ENCODE data around the gene DOCK2.

DNA sequence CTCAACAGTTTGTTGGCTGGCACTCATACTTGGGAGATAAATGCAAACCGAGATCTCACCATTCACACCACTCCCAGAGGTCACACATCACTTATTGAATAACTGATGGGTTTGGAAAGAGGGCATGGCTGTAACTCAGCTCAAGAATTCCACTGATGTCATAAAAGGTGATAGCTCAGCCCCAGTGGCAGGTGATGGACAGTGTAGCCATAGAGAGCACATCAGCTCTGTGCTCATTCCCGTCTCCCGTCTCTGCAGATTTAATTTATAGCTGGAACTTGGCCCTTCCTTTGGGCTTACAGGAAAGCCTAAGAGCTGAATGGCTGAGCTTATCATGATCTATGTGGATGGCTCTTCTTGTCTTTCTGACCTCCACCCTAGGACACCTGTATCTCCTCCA lies 283.4 kb downstream of the DOCK2 start:
- no peak for TF ChIP-seq ILF3 (IDR thresholded peaks at IDR 0.05; ENCODE audit: borderline replicate concordance)
- no peak for TF ChIP-seq EZH2 (IDR thresholded peaks at IDR 0.05; ENCODE audit: borderline replicate concordance, low read depth, low read length)
- TF ChIP-seq, protein P1, sequence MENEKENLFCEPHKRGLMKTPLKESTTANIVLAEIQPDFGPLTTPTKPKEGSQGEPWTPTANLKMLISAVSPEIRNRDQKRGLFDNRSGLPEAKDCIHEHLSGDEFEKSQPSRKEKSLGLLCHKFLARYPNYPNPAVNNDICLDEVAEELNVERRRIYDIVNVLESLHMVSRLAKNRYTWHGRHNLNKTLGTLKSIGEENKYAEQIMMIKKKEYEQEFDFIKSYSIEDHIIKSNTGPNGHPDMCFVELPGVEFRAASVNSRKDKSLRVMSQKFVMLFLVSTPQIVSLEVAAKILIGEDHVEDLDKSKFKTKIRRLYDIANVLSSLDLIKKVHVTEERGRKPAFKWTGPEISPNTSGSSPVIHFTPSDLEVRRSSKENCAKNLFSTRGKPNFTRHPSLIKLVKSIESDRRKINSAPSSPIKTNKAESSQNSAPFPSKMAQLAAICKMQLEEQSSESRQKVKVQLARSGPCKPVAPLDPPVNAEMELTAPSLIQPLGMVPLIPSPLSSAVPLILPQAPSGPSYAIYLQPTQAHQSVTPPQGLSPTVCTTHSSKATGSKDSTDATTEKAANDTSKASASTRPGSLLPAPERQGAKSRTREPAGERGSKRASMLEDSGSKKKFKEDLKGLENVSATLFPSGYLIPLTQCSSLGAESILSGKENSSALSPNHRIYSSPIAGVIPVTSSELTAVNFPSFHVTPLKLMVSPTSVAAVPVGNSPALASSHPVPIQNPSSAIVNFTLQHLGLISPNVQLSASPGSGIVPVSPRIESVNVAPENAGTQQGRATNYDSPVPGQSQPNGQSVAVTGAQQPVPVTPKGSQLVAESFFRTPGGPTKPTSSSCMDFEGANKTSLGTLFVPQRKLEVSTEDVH (IDR thresholded peaks at IDR 0.05; ENCODE audit: low read depth, partially characterized antibody), result no peak
- TF ChIP-seq, protein P2, sequence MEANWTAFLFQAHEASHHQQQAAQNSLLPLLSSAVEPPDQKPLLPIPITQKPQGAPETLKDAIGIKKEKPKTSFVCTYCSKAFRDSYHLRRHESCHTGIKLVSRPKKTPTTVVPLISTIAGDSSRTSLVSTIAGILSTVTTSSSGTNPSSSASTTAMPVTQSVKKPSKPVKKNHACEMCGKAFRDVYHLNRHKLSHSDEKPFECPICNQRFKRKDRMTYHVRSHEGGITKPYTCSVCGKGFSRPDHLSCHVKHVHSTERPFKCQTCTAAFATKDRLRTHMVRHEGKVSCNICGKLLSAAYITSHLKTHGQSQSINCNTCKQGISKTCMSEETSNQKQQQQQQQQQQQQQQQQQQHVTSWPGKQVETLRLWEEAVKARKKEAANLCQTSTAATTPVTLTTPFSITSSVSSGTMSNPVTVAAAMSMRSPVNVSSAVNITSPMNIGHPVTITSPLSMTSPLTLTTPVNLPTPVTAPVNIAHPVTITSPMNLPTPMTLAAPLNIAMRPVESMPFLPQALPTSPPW (CRISPR knock-in tag; IDR thresholded peaks at IDR 0.05), result no peak
- TF ChIP-seq YY1 (IDR thresholded peaks at IDR 0.05; ENCODE audit: borderline replicate concordance in 1 of 3, control insufficient read depth in 1 of 3, extremely low read depth in 1 of 3, insufficient read depth in 3 of 3, insufficient read length in 1 of 3, insufficient replicate concordance in 2 of 3, low read depth in 1 of 3, low read length in 2 of 3), result no peak
- no peak for TF ChIP-seq ZNF354B (CRISPR knock-in tag; IDR thresholded peaks at IDR 0.05)

Measured in K562 (cell line).